ENCODE measurements around the gene TOMM7.
"Not testable (repeated sequence)": the region's sequence is repeated elsewhere in the genome, so short reads cannot be mapped to it uniquely, and the experiment has no call there.

Gene TOMM7

GRCh38 chr7:22853674-22854157 lies 31.1 kb upstream of the TOMM7 start:
- no peak for DNase-seq (ENCODE audit: low read depth)

- DNase-seq (ENCODE audit: low read depth): no peak
These were observed 30.5 kb upstream of the TOMM7 start for GRCh38 chr7:22853138-22853537.

GRCh38 chr7:22851145-22851544 lies 28.5 kb upstream of the TOMM7 start:
- no peak for DNase-seq (ENCODE audit: low read depth)

GRCh38 chr7:22850394-22850793 lies 27.7 kb upstream of the TOMM7 start:
- not testable (repeated sequence) for DNase-seq (ENCODE audit: low read depth)

- DNase-seq (ENCODE audit: low read depth): no peak
These were observed 27.0 kb upstream of the TOMM7 start for GRCh38 chr7:22849662-22850061.

- no peak for DNase-seq (ENCODE audit: low read depth)
These were observed 26.5 kb upstream of the TOMM7 start for GRCh38 chr7:22849172-22849571.

- DNase-seq (ENCODE audit: low read depth): no peak
These were observed 24.3 kb upstream of the TOMM7 start for GRCh38 chr7:22846961-22847360.

GRCh38 chr7:22845221-22845834 lies 22.7 kb upstream of the TOMM7 start:
- no peak for DNase-seq (ENCODE audit: low read depth)

- DNase-seq (ENCODE audit: low read depth): no peak
These were observed 21.1 kb upstream of the TOMM7 start for GRCh38 chr7:22843681-22844309.

- no peak for DNase-seq (ENCODE audit: low read depth)
These were observed 20.3 kb upstream of the TOMM7 start for GRCh38 chr7:22842973-22843372.

GRCh38 chr7:22842383-22842941 lies 19.8 kb upstream of the TOMM7 start:
- no peak for DNase-seq (ENCODE audit: low read depth)

GRCh38 chr7:22841954-22842353 lies 19.3 kb upstream of the TOMM7 start:
- DNase-seq (ENCODE audit: low read depth): peak; percentile 72

GRCh38 chr7:22837308-22837707 lies 14.7 kb upstream of the TOMM7 start:
- no peak for DNase-seq (ENCODE audit: low read depth)

- not testable (repeated sequence) for DNase-seq (ENCODE audit: low read depth)
These were observed 13.9 kb upstream of the TOMM7 start for GRCh38 chr7:22836506-22836905.

GRCh38 chr7:22833957-22834356 lies 11.3 kb upstream of the TOMM7 start:
- no peak for DNase-seq (ENCODE audit: low read depth)

GRCh38 chr7:22833113-22833855 lies 10.6 kb upstream of the TOMM7 start:
- no peak for DNase-seq (ENCODE audit: low read depth)

GRCh38 chr7:22832401-22832800 lies 9.8 kb upstream of the TOMM7 start:
- DNase-seq (ENCODE audit: low read depth): no peak

- no peak for DNase-seq (ENCODE audit: low read depth)
These were observed 9.1 kb upstream of the TOMM7 start for GRCh38 chr7:22831602-22832305.

GRCh38 chr7:22827563-22827962 lies 4.9 kb upstream of the TOMM7 start:
- DNase-seq (ENCODE audit: low read depth): no peak

- no peak for DNase-seq (ENCODE audit: low read depth)
These were observed 3.9 kb upstream of the TOMM7 start for GRCh38 chr7:22826593-22826992.

- no peak for DNase-seq (ENCODE audit: low read depth)
These were observed 2.1 kb upstream of the TOMM7 start for GRCh38 chr7:22824760-22825159.

- no peak for DNase-seq (ENCODE audit: low read depth)
These were observed 471 bp upstream of the TOMM7 start for GRCh38 chr7:22823142-22823497.
